ENCODE measurements around the gene GMPR. TPM values are rescaled to one million over a fixed set of nuclear protein-coding genes. Genes with fewer than 3 reads are reported as not detected.

GMPR gene
- total and polyA plus RNA-seq, 3 experiments from 2014 or later: 0.66 to 1.4 (median 0.82) TPM

DNA sequence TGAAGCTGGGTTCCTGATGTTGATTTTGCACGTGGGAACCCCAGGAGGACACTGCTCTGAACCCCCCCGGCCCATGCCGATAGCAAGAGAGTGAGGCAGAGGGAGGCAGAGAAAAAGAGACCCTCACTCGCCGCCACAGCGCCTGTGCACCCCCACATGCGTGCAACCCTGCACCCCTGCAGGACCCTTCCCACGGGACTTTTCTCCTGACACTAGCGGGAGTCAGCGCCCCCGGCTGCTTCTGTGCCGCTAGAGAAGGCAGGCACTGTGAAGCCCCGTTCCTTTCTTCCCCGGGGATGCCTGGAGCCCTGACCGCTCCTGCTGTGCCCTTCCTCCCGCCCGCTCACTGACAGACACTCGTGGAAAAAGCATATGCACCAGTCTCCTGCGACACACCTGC, 67.4 kb downstream of the GMPR start:
- H3K27ac Mint-ChIP-seq: peak overlapping the region in 1 of 8 donors; percentile 37
- Histone ChIP-seq H3K4me1 (ENCODE audit: insufficient read depth, low read length) (no peaks in the 10 kb centered on the region), H3K9me3 (ENCODE audit: low read length) (no peaks in the 10 kb centered on the region), H3K4me3 (ENCODE audit: low read length) (no peak overlapping the region), H3K27me3 (ENCODE audit: insufficient read depth, low read length, poor library complexity, severe bottlenecking) (no peaks in the 10 kb centered on the region), H3K36me3 (ENCODE audit: insufficient read depth, low read length) (no peaks in the 10 kb centered on the region), H3K27ac (ENCODE audit: low read depth, low read length) (no peak overlapping the region)
- CTCF ChIA-PET: no interaction called here
- H3K4me3 Mint-ChIP-seq: no peak overlapping the region
- no peaks in the 10 kb centered on the region for H3K9me3 Mint-ChIP-seq
- POLR2A ChIA-PET: no interaction called here
- peaks cover 4 to 80% (median 22%) of the 10 kb centered on the region in 3 donors for H3K36me3 Mint-ChIP-seq
- H3K4me1 Mint-ChIP-seq: peaks cover 3 to 8% (median 4%) of the 10 kb centered on the region in 3 donors
- no peak for DNase-seq
- no peaks in the 10 kb centered on the region for H3K27me3 Mint-ChIP-seq

DNA sequence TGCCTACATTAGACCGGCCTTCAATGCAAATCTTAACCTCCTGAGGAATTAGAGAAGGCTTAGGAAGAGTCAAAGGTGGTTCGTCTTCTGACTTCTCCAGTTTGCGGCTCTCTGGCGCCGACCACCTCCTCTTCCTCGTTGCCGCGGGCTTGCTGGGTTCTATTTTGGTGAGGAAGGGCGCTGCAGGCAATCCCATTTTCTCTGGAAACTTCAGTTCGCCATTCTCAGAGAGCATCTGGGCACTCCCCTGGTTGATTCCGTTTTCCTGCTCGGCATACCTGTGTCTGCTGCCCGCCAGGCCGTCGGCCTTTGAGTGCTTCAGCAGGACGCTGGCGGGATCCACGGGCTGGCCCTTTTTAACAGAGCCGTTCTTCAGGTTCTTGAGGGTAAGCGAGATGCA, 67.9 kb downstream of the GMPR start:
- H3K4me3 ChIP-seq (ENCODE audit: low read length): no peak overlapping the region
- H3K9me3 ChIP-seq (ENCODE audit: low read length): no peaks in the 10 kb centered on the region
- no peaks in the 10 kb centered on the region for H3K27me3 Mint-ChIP-seq
- POLR2A ChIA-PET: interaction anchor here (0.5 kb wide), 1 partner anchor 425 kb away, joined by 5 read pairs; no protein-coding TSS in a partner anchor
- no peaks in the 10 kb centered on the region for H3K4me1 ChIP-seq (ENCODE audit: insufficient read depth, low read length)
- no peaks in the 10 kb centered on the region for H3K27me3 ChIP-seq (ENCODE audit: insufficient read depth, low read length, poor library complexity, severe bottlenecking)
- peaks cover 3 to 10% (median 8%) of the 10 kb centered on the region in 3 donors for H3K4me1 Mint-ChIP-seq
- no peak overlapping the region for H3K27ac ChIP-seq (ENCODE audit: low read depth, low read length)
- CTCF ChIA-PET: interaction anchor here (1.1 kb wide), 1 partner anchor 26 kb away, joined by 3 read pairs; no protein-coding TSS in a partner anchor
- H3K36me3 ChIP-seq (ENCODE audit: insufficient read depth, low read length): no peaks in the 10 kb centered on the region
- H3K36me3 Mint-ChIP-seq: peaks cover 4 to 81% (median 25%) of the 10 kb centered on the region in 3 donors
- peak overlapping the region in 2 of 8 donors; percentile 20 to 54 for H3K27ac Mint-ChIP-seq
- H3K9me3 Mint-ChIP-seq: no peaks in the 10 kb centered on the region
- peak overlapping the region in 1 of 7 donors; percentile 48 for H3K4me3 Mint-ChIP-seq
- DNase-seq: no peak

DNA sequence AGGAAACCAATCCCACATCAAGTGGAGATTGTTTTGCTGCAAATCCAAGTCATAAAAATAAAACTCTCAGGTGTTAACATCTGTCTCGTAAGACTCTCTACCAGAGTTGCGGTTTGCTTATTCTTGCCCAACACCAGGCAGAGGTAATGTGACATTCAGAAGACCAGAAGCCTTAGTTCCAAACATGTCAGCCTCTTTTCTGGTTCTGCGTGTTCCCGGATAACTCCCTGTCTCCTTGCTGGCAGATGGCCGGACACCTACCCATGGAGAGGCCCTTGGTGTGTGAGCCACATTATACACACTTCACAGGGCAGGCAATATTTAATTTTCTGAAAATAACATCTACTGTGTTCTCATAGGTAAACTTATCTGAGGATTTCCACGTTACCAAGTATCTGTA, 73.4 kb downstream of the GMPR start:
- ChIA-PET CTCF (interaction anchor here (1.4 kb wide), 1 partner anchor 19 kb away, joined by 3 read pairs; no protein-coding TSS in a partner anchor), POLR2A (no interaction called here)
- Mint-ChIP-seq H3K9me3 (no peaks in the 10 kb centered on the region), H3K4me1 (peaks cover 15 to 35% (median 33%) of the 10 kb centered on the region in 3 donors), H3K27ac (no peak overlapping the region), H3K4me3 (no peak overlapping the region), H3K36me3 (peaks cover 7 to 44% (median 17%) of the 10 kb centered on the region in 3 donors), H3K27me3 (peaks cover 0 to 1% of the 10 kb centered on the region in 2 donors)
- Histone ChIP-seq H3K27ac (ENCODE audit: low read depth, low read length) (no peak overlapping the region), H3K9me3 (ENCODE audit: low read length) (no peaks in the 10 kb centered on the region), H3K36me3 (ENCODE audit: insufficient read depth, low read length) (no peaks in the 10 kb centered on the region), H3K27me3 (ENCODE audit: insufficient read depth, low read length, poor library complexity, severe bottlenecking) (no peaks in the 10 kb centered on the region), H3K4me1 (ENCODE audit: insufficient read depth, low read length) (no peaks in the 10 kb centered on the region), H3K4me3 (ENCODE audit: low read length) (no peak overlapping the region)
- no peak for DNase-seq

DNA sequence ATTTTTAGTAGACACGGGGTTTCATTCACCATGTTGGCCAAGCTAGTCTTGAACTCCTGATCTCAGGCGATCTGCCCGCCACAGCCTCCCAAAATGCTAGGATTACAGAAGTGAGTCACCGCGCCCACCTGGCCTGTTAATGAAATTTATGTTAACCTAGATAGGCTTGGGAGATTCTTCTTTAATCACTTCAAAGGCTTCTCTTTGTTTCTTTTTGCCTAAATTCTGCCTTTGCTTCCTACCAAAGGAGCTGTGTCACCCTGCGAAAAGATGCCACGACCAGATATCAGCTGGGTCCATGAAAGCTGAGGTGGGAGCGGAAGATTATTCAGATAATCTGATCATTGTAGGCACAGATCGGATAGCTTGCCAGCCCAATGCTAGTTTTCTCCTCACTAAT, 75.3 kb downstream of the GMPR start:
- Histone ChIP-seq H3K4me3 (ENCODE audit: low read length) (no peak overlapping the region), H3K36me3 (ENCODE audit: insufficient read depth, low read length) (no peaks in the 10 kb centered on the region), H3K27me3 (ENCODE audit: insufficient read depth, low read length, poor library complexity, severe bottlenecking) (no peaks in the 10 kb centered on the region), H3K27ac (ENCODE audit: low read depth, low read length) (no peak overlapping the region), H3K4me1 (ENCODE audit: insufficient read depth, low read length) (peaks cover 13% of the 10 kb centered on the region), H3K9me3 (ENCODE audit: low read length) (no peaks in the 10 kb centered on the region)
- Mint-ChIP-seq H3K36me3 (peaks cover 3 to 34% (median 14%) of the 10 kb centered on the region in 3 donors), H3K4me1 (peaks cover 32 to 52% (median 47%) of the 10 kb centered on the region in 3 donors), H3K27ac (peak overlapping the region in 1 of 8 donors; percentile 39), H3K9me3 (no peaks in the 10 kb centered on the region), H3K27me3 (peaks cover 0 to 1% of the 10 kb centered on the region in 2 donors), H3K4me3 (no peak overlapping the region)
- no peak for DNase-seq
- POLR2A ChIA-PET: no interaction called here
- CTCF ChIA-PET: interaction anchor here (1.5 kb wide), 1 partner anchor 18 kb away, joined by 3 read pairs; no protein-coding TSS in a partner anchor

DNA sequence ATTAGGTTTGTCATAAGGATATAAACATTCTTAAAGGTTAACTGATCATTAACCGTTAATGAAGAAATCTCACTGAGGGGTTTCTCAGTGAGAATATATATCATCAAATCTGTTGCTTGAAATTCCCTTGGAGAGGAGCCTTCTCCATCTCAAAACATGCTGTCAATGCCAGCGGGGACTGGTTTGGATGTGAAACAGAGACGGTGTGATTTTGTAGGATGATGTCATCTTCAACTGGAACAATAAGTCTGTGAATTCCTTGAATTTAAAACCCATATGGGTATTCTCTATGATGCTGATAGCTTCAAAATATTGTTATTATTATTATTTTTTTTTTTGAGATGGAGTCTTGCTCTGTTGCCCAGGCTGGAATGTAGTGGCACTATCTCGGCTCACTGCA, 75.9 kb downstream of the GMPR start:
- H3K27ac ChIP-seq (ENCODE audit: low read depth, low read length): no peak overlapping the region
- H3K4me3 Mint-ChIP-seq: no peak overlapping the region
- H3K4me3 ChIP-seq (ENCODE audit: low read length): no peak overlapping the region
- no peak for DNase-seq
- no peaks in the 10 kb centered on the region for H3K36me3 ChIP-seq (ENCODE audit: insufficient read depth, low read length)
- H3K4me1 Mint-ChIP-seq: peaks cover 37 to 55% (median 53%) of the 10 kb centered on the region in 3 donors
- no peak overlapping the region for H3K27ac Mint-ChIP-seq
- peaks cover 18% of the 10 kb centered on the region for H3K4me1 ChIP-seq (ENCODE audit: insufficient read depth, low read length)
- H3K27me3 ChIP-seq (ENCODE audit: insufficient read depth, low read length, poor library complexity, severe bottlenecking): no peaks in the 10 kb centered on the region
- H3K9me3 Mint-ChIP-seq: no peaks in the 10 kb centered on the region
- no peaks in the 10 kb centered on the region for H3K9me3 ChIP-seq (ENCODE audit: low read length)
- peaks cover 0 to 1% of the 10 kb centered on the region in 2 donors for H3K27me3 Mint-ChIP-seq
- POLR2A ChIA-PET: no interaction called here
- CTCF ChIA-PET: interaction anchor here (0.6 to 1.5 kb wide), 2 partner anchors 18 to 659 kb away, joined by 3 read pairs; no protein-coding TSS in a partner anchor
- H3K36me3 Mint-ChIP-seq: peaks cover 3 to 30% (median 12%) of the 10 kb centered on the region in 3 donors

DNA sequence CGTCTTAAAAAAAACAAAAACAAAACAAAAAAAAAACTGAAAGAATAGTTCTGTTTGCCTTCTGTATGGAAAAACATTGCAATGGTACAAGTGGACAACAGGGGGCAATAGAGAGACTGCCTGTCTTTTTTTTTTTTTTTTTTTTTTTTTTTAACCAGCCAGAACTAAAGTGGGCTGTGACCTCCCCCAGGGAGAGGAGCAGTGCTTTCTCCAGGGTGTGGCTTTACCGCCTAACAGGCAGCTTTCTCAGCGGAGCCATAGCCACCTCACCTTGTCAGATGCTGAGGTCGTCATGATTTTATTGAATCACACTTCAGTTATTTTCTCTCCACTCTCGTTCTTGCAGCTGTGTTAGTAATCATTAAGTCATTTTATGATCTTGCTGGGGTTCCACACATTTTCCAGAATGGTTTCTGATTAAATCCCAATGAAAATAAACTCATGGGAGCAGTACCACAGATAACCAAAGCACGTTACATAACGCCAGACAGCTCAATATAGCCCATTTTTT, 78.4 kb downstream of the GMPR start:
- no peak overlapping the region for H3K4me3 ChIP-seq (ENCODE audit: low read length)
- ChIA-PET POLR2A (no interaction called here), CTCF (interaction anchor here (0.6 to 10.6 kb wide), 10 partner anchors 11 to 537 kb away, joined by 3 to 120 read pairs (median 4); no protein-coding TSS in a partner anchor)
- H3K27ac ChIP-seq (ENCODE audit: low read depth, low read length): no peak overlapping the region
- peaks cover 43% of the 10 kb centered on the region for H3K4me1 ChIP-seq (ENCODE audit: insufficient read depth, low read length)
- Mint-ChIP-seq H3K36me3 (peaks cover 3 to 16% (median 7%) of the 10 kb centered on the region in 3 donors), H3K4me3 (peak overlapping the region in 5 of 7 donors; percentile 15 to 70 (median 41)), H3K4me1 (peaks cover 59 to 72% (median 67%) of the 10 kb centered on the region in 3 donors), H3K27me3 (peaks cover 0 to 1% of the 10 kb centered on the region in 2 donors), H3K9me3 (no peaks in the 10 kb centered on the region), H3K27ac (peak overlapping the region in 7 of 8 donors; percentile 19 to 97 (median 91))
- DNase-seq: peak in 4 of 5 donors; percentile 41 to 62 (median 58)
- no peaks in the 10 kb centered on the region for H3K9me3 ChIP-seq (ENCODE audit: low read length)
- no peaks in the 10 kb centered on the region for H3K36me3 ChIP-seq (ENCODE audit: insufficient read depth, low read length)
- H3K27me3 ChIP-seq (ENCODE audit: insufficient read depth, low read length, poor library complexity, severe bottlenecking): no peaks in the 10 kb centered on the region

DNA sequence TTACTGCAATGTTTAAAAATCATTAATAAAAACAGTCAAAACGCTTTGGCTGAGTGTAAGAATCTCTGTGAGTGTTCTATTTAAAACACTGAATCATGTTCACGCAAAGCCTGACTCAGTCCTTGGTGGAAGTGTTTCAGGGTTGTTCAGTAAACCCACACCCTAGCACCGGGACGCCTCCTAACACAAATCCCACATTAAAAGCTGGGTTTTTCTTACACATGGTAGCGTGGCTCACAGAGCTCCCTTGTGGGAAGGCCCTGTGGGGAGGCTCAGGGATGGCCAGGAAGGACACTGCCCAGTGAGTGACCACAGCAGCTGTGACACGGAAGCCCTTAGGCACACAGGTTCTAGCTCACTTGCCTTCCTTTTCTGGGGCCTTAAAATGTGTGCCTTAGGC, 80.2 kb downstream of the GMPR start:
- H3K4me1 Mint-ChIP-seq: peaks cover 71 to 82% (median 80%) of the 10 kb centered on the region in 3 donors
- H3K27ac Mint-ChIP-seq: peak overlapping the region; percentile 91 to 100 (median 95)
- Histone ChIP-seq H3K36me3 (ENCODE audit: insufficient read depth, low read length) (no peaks in the 10 kb centered on the region), H3K27me3 (ENCODE audit: insufficient read depth, low read length, poor library complexity, severe bottlenecking) (no peaks in the 10 kb centered on the region), H3K27ac (ENCODE audit: low read depth, low read length) (no peak overlapping the region), H3K4me3 (ENCODE audit: low read length) (no peak overlapping the region), H3K9me3 (ENCODE audit: low read length) (no peaks in the 10 kb centered on the region), H3K4me1 (ENCODE audit: insufficient read depth, low read length) (peaks cover 61% of the 10 kb centered on the region)
- H3K4me3 Mint-ChIP-seq: peak overlapping the region in 5 of 7 donors; percentile 11 to 83 (median 70)
- POLR2A ChIA-PET: interaction anchor here (0.5 kb wide), 1 partner anchor 421 kb away, joined by 3 read pairs; no protein-coding TSS in a partner anchor
- no peaks in the 10 kb centered on the region for H3K9me3 Mint-ChIP-seq
- H3K36me3 Mint-ChIP-seq: peaks cover 3 to 11% (median 7%) of the 10 kb centered on the region in 3 donors
- peaks cover 0 to 1% of the 10 kb centered on the region in 2 donors for H3K27me3 Mint-ChIP-seq
- no peak for DNase-seq
- CTCF ChIA-PET: interaction anchor here (1.0 to 10.6 kb wide), 2 partner anchors 14 to 443 kb away, joined by 5 to 120 read pairs; partner anchors contain the start of gene ATXN1
